NCI-H226 (cell line): ENCODE data around the gene NXPH3.

Experiments
- DNase-seq: peaks from one replicate; pipeline ENCODE4 v3.0.0-alpha.2; 2015

Gene NXPH3

GRCh38 chr17:49631496-49631895 lies 55.8 kb downstream of the NXPH3 start:
- DNase-seq = no peak
